ENCODE data around the gene OSBPL6. TPM values are rescaled to one million over a fixed set of nuclear protein-coding genes. Genes with fewer than 3 reads are reported as not detected.

The OSBPL6 gene
- total RNA-seq, 2 experiments from 2014 or later = 2.0 to 2.7 TPM

DNA sequence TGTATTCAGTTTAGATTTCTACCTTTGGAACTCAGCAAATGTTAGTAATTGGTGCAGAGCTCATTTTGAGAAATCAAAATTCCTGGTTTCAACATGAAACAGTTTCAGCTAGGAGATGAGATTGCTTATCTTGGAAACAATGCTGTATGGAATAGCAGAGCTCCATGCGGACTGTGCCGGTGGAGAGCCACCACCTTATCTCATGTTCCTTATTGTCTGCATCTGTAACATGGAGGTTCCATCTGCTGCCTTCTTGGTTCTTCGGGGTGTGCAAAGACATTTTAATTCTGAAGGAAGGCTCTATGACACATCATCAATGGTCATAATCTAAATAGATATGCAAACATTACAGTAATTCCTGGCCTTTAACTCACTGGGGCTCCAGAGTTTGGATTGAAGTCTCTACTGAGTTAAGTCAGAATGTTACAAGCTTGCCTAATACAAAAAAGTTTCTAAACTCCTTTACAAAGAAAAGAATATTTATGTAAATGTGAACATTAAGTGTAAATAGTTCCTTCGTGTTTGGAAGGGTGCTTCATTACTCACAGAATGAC lies 191.4 kb downstream of the OSBPL6 start:
- ChIA-PET POLR2A (no interaction called here), CTCF (no interaction called here)

DNA sequence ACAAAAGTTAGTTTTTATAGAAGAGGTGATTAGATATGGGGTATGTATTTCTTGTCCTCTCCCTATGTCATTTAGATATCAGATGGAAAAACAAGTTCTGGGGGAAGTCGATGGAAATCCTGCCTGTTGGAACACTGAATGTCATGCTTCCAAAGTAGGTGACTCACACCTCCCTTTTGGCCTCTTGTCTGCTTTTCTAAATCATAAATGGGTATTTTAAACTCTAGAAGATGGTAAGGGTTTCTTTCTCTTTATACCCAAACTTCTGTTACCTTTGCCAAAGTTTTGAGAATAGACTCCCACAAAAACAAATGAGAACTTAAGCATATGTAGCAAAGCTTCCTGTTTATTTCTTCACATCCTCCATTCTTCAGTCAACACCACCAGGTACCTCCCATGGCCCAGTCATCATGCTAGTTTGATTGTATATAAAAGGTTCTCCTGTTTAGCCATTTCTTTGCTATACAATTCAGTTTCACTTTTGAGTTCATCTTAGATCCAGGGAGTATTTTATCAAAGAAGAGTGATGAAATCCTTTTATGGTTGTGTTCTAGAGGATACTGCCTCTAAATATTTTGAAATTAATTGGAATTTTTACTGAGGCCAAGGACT lies 192.8 kb downstream of the OSBPL6 start:
- CTCF ChIA-PET = no interaction called here

DNA sequence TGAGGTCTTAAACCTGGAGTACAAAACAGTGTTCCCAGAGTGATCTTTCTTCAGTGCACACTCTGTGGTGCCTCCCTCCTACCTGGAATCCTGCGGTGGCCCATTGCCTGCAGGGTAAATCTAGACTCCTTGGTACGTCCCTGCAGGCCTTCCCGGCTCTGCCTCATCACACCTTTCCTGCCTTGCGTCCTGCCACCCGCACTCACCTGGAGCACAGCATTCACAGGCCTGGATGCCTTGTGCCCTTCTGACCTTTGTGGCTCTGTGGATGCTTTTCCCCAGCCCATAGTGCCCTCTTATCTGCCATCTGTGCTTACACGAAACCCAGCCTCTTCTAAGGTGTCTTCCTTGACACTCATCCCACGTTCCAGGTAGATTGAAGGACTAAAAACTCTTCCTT lies 194.0 kb downstream of the OSBPL6 start:
- CTCF ChIA-PET = no interaction called here
- POLR2A ChIA-PET = no interaction called here

More for the DNA sequence above, 192.8 kb downstream of the OSBPL6 start:
- POLR2A ChIA-PET = no interaction called here

DNA sequence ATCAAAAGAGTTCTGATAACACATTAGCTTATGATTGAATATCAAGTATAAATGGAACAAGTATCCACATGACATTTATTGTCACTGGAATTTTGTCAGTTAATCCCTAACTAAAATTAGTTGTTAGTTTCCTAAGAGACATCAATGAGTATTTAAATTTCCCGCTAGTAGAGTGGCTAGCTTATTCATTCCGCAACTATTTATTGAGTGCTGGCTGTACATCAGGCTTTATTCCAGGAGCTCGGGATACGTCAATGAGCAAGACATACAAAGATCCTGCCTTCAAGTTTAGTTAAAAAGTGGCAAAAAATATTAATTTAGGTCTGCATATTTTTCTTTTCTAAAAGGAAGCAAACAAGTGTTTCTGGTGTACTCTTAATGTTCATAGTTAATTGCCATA lies 197.4 kb downstream of the OSBPL6 start:
- CTCF ChIA-PET = interaction anchor here (1.1 kb wide), 1 partner anchor 23 kb away, joined by 4 read pairs; no protein-coding TSS in a partner anchor
- POLR2A ChIA-PET = no interaction called here

DNA sequence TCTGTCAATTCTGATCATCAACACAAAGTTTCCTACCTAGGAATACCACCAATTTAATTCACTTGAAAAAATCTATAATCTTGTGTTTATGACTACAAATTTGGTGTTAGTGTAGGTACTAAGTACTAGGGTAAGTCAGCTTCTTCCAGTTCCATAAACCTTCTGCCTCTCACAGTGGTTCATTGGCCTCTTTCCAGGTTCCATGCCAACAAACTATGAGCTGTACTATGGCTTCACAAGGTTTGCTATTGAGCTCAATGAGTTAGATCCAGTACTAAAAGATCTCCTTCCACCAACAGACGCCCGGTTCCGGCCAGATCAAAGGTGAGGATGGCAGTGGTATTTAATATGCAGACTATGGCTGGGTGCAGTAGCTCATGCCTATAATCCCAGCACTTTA lies 197.9 kb downstream of the OSBPL6 start:
- ChIA-PET POLR2A (no interaction called here), CTCF (interaction anchor here (1.1 kb wide), 1 partner anchor 22 kb away, joined by 4 read pairs; no protein-coding TSS in a partner anchor)

DNA sequence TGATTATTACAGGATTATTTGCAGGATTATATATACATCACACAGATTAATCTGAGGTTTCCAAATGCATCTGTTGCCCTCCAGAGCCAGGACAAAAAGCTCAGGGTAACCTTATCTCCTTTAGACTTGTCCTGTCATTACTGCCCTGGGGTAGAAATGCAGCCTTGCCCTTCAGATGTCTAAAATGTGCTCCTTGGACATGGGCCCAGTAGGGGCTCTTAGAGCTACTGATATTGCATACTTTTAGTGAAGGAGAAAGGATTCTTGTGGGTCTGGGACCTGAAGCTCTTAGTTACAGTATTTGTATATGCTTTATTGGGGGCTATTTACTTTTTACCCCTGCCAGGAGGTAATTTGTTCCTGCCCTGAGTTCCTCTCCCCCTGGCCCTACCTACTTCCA lies 200.5 kb downstream of the OSBPL6 start:
- POLR2A ChIA-PET = no interaction called here
- CTCF ChIA-PET = interaction anchor here (1.5 kb wide), 2 partner anchors 10 to 18 kb away, joined by 4 to 6 read pairs; no protein-coding TSS in a partner anchor

DNA sequence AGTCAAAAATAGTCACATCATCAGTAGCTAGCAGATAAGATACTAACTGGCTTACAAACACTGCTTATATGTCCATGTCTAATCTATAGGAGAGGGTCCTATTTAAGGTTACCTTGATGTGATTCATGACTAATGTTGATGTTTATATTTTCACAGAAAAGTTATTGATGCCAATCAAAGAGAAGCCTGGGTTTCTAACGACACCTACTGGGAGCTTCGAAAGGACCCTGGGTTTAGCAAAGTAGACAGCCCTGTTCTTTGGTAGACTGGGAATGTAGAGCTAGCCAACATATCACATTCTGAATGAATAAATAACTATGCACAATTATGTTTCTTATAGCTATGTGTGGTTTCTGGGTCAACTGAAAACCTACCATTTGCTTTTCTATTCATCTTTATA lies 201.0 kb downstream of the OSBPL6 start:
- ChIA-PET CTCF (interaction anchor here (1.5 kb wide), 2 partner anchors 10 to 18 kb away, joined by 4 to 6 read pairs; no protein-coding TSS in a partner anchor), POLR2A (no interaction called here)

DNA sequence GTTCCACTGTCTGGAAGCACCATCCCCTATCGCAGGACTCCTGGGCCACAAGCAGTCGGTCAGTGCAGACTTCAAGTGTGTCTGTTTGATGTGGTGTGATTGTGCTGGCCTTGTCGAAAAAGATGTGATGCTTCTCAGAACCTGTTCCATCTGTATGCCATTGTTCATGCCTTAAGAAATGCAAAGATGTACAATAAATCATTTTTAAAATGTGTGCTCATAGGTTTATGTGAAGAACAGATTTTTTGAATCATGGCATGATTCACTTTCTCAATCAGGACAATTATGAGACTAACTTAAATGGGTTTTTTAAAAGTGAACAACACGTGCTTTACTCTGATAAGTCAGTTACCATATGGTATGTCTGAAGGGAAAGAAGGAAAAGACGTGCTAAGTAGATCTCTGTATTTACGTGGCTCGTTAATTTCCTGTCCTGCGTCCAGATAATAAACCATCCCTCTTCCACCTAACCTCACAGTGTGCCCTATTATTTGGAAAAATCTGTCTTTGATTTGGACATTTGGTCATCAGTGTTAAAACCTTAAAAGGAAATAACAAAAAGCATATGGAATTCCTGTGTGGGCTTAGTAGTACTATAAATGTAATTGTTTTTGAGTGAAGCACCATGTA lies 201.7 kb downstream of the OSBPL6 start:
- ChIA-PET CTCF (interaction anchor here (1.5 to 3.0 kb wide), 2 partner anchors 17 to 19 kb away, joined by 6 to 15 read pairs; no protein-coding TSS in a partner anchor), POLR2A (no interaction called here)

DNA sequence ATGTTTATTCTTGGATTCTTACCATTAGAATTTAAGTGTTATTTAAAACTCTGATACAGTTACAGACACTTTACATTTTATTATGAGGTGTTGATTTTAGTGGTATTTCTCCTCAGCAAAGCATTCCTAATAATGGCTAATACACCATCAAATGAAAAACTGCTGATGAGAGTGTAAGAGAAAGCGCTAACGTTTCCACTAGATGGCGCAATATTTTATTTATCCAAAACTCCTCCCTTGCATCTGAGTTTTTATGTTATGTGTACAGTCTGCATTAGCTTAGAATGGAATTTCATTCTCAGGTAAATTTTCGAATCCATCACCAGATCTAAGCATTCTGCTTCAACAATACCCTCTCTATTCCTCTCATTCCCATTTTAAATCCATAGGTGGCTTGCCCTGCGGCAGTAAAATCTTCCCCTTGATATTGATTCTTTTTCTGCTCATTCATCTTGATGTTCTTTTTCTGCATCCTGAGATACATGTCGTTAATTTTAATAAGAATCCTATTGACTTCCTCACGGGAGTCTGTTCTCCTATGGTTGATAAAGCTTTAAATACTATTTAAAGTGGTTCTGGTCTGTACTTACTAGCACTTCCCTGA lies 202.8 kb downstream of the OSBPL6 start:
- ChIA-PET POLR2A (no interaction called here), CTCF (interaction anchor here (3.0 kb wide), 1 partner anchor 18 kb away, joined by 15 read pairs; no protein-coding TSS in a partner anchor)

DNA sequence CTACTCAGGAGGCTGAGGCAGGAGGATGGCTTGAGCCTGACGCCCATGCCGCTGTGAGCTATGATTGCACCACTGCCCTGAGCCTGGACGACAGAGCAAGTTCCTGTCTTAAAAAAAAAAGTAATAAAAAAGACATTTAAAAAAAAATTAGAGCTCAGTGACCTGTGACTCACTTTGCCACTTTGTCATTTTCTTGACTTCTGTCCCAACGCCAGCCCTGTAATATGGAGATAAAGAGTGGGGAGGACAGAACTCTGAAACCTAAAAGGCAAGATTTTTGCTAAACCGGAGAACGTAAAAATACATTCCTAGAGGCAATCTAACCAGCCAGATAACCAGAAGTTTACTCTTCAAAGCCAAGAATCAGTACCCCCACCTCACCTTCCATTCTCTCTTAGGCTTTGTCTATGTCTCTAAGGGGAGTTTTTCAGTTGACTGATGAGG lies 207.7 kb downstream of the OSBPL6 start:
- ChIA-PET POLR2A (no interaction called here), CTCF (no interaction called here)

DNA sequence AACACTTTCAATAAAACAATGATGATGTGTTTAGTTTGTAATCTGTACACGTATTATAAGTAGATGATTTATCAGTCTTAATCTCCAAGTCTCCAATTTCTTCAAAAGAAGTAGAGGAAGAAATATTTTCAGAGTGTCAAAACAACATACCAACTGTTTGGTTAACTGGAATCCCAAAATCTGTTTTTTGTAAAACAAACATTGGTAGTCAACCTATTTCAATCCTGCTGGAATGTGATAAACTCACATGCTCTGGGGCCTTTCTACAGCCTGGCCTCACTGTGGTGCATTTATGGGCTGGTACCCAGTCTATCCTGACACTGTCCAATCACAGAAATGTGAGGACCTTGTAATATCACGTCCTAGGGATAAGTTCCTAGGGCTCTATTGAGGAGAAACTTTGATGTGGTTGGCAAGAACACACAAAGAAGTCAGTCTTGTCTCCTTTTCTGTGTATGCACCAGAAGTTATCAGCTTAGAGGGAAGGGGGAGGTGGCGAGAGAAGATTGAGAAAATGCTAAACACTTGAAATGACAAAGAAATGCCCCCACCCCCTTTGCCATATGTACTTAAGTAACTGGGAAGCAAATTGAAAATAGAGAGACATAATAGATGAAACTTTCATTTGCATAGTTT lies 209.5 kb downstream of the OSBPL6 start:
- POLR2A ChIA-PET = interaction anchor here (1.4 kb wide), 1 partner anchor 47 kb away, joined by 4 read pairs; the partner anchor contains the start of genes PJVK and PRKRA
- CTCF ChIA-PET = interaction anchor here (0.6 to 2.0 kb wide), 3 partner anchors 11 to 292 kb away, joined by 3 to 10 read pairs (median 5); partner anchors contain the start of gene RBM45

DNA sequence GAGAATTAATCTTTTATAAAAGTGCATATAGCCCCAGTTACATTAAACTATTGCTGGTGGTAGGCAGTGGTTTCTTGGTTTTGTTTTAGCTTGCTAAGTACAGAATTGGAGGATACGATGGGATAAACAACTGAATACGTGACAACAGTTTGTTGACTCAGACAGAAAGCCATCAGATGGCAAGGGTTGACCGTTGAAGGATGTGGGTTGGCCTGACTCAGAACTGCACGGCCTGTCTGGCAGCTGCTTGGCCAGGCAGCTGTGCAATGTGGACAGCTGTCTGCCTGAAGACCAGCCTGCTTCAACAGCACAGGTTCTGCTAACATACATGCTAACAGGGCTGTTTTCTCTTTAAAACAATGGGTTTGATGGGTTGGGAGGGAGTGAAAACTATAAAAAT lies 210.1 kb downstream of the OSBPL6 start:
- ChIA-PET CTCF (interaction anchor here (0.6 to 2.0 kb wide), 4 partner anchors 10 to 292 kb away, joined by 3 to 10 read pairs (median 4); partner anchors contain the start of gene RBM45), POLR2A (interaction anchor here (1.4 kb wide), 1 partner anchor 47 kb away, joined by 4 read pairs; the partner anchor contains the start of genes PJVK and PRKRA)

DNA sequence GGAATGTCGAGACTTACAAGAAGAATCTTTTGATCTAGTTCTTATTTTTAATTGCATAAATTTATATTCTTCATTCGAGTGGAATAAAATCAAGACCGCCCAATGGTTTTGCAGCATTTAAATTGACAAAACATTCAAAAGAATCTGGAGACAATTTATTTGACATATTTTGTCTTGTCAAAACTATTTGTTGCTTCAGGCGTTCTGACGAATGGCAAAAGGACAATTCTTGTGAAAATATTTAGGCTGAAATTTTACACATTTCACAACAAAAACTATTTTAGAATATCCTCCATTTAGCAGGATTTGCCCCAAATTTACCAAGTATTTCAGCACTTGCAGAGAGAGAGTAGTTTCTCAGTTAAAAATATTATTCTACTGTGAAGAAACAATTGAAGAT lies 214.9 kb downstream of the OSBPL6 start:
- CTCF ChIA-PET = no interaction called here
- POLR2A ChIA-PET = no interaction called here

DNA sequence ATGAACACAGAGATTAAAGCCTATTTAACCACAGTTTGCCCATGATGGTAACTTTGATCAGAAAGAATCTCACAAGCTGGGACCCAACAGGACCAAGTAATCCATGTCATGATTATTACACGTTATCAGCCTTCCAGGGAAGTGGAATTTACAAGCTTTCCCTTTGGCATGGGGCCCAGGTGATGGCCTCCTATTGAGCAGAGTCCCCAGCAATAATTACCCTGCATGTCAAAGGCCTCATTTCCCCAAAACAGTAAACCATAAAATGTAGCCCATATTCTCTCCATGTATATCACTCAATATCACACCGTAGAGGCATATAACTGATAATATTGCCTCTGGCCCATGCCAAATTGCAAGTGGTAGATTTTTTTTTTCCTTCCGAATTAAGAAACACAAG lies 217.7 kb downstream of the OSBPL6 start:
- ChIA-PET POLR2A (no interaction called here), CTCF (no interaction called here)

DNA sequence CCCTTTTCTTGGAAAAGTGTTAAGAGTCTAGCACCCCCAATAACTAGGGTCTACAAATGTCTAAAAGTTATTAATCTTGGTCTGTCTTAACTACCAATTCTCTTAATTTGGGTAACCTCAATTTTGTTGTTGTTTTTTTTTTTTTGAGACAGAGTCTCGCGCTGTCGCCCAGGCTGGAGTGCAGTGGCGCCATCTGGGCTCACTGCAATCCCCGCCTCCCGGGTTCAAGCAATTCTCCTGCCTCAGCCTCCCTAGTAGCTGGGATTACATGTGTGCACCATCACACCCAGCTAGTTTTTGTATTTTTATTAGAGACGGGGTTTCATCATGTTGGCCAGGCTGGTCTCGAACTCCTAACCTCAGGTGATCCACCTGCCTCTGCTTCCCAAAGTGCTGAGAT lies 218.1 kb downstream of the OSBPL6 start:
- POLR2A ChIA-PET = interaction anchor here (1.6 kb wide), 1 partner anchor 37 kb away, joined by 4 read pairs; no protein-coding TSS in a partner anchor
- CTCF ChIA-PET = interaction anchor here (1.5 to 2.7 kb wide), 2 partner anchors 17 to 301 kb away, joined by 6 to 18 read pairs; partner anchors contain the start of gene RBM45

DNA sequence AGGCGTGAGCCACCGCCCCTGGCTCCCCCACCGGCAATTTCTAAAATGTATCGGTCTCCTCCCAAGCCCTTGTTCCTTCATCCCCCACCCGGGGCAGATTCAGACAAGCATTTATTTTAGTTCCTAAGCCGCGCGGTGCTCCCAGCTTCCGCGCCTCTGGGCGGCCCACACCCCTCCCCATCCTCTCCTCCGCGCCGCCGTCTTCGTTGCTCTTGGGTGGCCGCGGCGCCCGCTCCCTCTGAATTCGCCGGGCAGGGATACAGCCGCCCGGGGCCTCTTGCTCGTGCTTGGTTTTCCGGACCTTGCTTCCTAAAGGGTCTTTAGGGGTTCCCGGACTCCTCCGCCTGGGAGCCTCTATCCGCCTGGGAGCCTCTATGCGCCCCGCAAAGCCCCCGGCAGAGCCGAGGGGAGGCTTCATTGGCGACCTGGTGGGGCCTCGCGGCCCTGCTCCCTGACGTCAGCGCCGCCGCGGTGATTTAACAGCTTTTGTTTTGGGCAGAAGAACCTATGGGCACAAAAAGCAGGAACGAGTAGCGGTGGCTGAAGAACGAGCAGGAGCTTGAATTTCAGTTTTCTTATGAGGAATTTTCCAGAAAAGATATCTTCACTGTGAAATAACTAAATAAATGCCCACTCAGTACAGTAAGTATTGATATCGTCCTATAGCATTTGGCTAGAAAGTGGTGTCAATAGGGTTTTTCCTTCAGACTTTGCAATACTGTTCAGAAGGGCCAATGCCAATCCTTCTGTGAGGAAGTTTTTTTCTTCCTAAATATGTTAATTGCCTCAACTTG lies 219.4 kb downstream of the OSBPL6 start:
- CTCF ChIA-PET = interaction anchor here (0.6 to 2.9 kb wide), 13 partner anchors 9 to 302 kb away, joined by 3 to 18 read pairs (median 4); partner anchors contain the start of genes PJVK, PRKRA and RBM45

DNA sequence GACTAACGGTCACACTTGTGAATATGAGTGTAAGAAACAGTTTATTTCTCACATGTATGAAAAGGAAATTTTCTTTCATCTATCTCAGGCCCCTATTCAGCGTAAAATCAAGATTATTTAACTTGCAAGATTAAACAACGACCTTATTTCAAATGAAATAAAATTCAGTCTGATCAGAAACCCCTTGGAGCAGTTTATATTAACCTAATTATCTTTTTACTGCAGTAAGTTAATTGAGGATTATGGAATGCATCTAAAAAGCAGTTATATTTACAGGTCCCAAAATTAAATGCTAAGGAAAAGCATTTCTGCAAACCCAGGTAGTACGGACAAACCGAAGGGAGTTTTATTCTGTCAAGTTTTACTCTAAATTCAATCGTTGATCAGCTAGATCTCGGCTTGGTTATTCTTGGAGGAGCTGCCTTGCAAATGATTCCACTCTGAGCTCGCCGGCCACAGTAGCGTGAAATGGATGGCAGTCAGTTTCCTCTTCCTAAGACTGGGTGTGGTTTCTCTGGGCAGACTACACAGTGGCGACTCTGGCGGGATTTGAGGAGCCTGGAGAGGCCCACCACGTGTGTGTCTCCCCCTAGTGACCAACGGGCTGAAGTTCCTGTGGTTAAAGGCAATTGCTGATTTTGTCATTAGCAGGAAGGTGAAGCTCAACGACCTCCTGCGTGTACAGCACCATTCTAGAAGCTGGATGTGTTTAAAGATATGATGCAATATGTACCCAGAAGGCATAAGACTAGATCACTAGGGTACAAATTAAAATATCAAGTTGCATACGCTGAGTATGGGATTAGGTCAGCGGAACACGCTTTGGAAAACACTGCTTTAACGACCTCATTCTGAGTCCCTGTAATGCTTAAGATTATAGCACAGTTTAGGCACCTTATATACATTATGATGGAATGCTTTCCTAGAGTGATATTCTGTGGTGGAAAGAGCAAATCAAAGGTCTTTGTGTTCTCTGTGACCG lies 220.2 kb downstream of the OSBPL6 start:
- POLR2A ChIA-PET = interaction anchor here (1.0 to 1.8 kb wide), 5 partner anchors 32 to 302 kb away, joined by 3 to 7 read pairs (median 4); partner anchors contain the start of genes PJVK and PRKRA
- CTCF ChIA-PET = interaction anchor here (0.6 to 2.9 kb wide), 10 partner anchors 10 to 303 kb away, joined by 3 to 18 read pairs (median 5); partner anchors contain the start of genes PJVK, PRKRA and RBM45

More for the DNA sequence above, 219.4 kb downstream of the OSBPL6 start:
- POLR2A ChIA-PET = interaction anchor here (1.2 to 1.8 kb wide), 3 partner anchors 36 to 301 kb away, joined by 3 to 7 read pairs (median 4); partner anchors contain the start of genes PJVK and PRKRA
